Upper lobe of right lung (tissue), 1 donor: ENCODE measurements around the gene HOXC4. TPM values are rescaled to one million over a fixed set of nuclear protein-coding genes. Genes with fewer than 3 reads are reported as not detected.

Source experiments
- ATAC-seq: fragments of 200-7000 bp; cut with Tn5 transposase; one replicate; pipeline ENCODE4 v1.9.1; 2020; ENCODE audit warnings: mild to moderate bottlenecking, moderate library complexity
- DNase-seq: peaks from one replicate; pipeline ENCODE4 v3.0.0-alpha.2; 2020
- H3K27ac ChIP-seq: fragments of 200-600 bp; one replicate; pipeline ENCODE4 v1.8.0; 2022
- H3K27me3 ChIP-seq: fragments of 200-600 bp; one replicate; pipeline ENCODE4 v1.8.0; 2022; ENCODE audit warnings: mild to moderate bottlenecking
- H3K36me3 ChIP-seq: fragments of 200-600 bp; one replicate; pipeline ENCODE4 v1.8.0; 2022
- H3K4me1 ChIP-seq: fragments of 200-600 bp; one replicate; pipeline ENCODE4 v1.8.0; 2022
- H3K4me3 ChIP-seq: fragments of 200-600 bp; one replicate; pipeline ENCODE4 v1.8.0; 2022; ENCODE audit warnings: mild to moderate bottlenecking
- H3K9me3 ChIP-seq: fragments of 200-600 bp; one replicate; pipeline ENCODE4 v1.8.0; 2022
- intact Hi-C: fragments of 100-400 bp; cut with DNase I; formaldehyde crosslinking; loops from one replicate; pipeline ENCODE4 v1.11.0; 2022
- total RNA-seq: library from RNA; stranded (reverse); fragmentation: NEBNext Ultra II Directional; extraction: Animal tissue kit (Norgen Biotek cat#: 25700); gene quantifications from one replicate; pipeline ENCODE4 v1.2.1, GENCODE V29; 2021
- TF ChIP-seq, protein P1 (sequence below): fragments of 200-600 bp; IDR thresholded peaks from one replicate; pipeline ENCODE4 v1.8.0; 2022; ENCODE audit warnings: antibody characterized with exemption
- donor health status: DM: no; HTN: yes; CAD: no; lungs with severe emphysema.

HOXC4 gene
- total RNA-seq, 1 donor from 2014 or later = 0.61 TPM

DNA sequence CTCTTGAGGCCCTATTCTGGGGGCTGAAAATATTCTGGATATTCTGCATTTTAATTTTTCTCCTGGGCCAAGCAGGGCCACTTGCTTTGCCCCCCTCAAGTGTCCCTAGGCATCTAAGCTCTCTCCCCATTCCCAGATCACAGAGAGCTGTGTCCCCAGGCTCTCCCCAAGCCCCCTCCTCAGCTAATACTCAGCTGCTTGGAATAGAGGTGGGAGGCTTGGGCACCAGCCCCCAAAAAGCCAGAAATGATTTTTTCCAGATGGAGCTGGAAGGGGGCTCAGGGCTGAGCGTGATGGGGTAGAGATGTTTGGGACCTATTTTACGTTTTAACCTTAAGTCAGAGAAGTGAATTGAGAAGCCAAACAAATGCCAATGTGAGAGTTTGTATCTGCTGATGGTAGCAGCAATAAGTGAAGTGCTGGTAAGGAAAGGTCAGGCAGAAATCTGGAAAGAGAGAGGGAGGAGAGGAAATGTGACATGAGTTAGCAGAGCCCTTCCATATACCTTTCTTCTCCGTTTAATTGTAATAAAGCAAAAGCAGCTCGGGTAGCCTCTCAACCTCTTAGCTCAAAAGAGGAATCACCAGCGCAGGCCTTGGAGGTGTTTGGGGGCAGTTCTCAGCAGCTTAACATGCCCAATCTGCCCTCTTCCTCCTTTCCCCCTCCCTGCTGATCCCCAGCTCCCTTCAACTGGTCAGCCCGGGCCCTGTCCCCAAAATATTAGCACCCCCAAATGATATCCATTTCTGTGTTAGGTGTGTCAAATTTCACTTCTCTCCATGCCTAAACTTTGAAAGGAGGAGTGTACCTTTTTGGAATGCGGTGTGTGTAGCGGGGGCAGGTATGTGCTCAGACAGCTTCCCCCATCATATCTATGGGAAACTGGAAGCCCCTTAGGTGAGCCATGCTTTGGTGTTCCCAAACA is 30.4 kb upstream of the HOXC4 start:
- DNase-seq = no peak

GRCh38 chr12:54024127-54024526 is 29.5 kb upstream of the HOXC4 start:
- no peak for ATAC-seq

More for the DNA sequence above, 30.4 kb upstream of the HOXC4 start:
- intact Hi-C loops = no loop called here
- peaks cover 91% of the 10 kb centered on the region for H3K27me3 ChIP-seq
- TF ChIP-seq, protein P1, sequence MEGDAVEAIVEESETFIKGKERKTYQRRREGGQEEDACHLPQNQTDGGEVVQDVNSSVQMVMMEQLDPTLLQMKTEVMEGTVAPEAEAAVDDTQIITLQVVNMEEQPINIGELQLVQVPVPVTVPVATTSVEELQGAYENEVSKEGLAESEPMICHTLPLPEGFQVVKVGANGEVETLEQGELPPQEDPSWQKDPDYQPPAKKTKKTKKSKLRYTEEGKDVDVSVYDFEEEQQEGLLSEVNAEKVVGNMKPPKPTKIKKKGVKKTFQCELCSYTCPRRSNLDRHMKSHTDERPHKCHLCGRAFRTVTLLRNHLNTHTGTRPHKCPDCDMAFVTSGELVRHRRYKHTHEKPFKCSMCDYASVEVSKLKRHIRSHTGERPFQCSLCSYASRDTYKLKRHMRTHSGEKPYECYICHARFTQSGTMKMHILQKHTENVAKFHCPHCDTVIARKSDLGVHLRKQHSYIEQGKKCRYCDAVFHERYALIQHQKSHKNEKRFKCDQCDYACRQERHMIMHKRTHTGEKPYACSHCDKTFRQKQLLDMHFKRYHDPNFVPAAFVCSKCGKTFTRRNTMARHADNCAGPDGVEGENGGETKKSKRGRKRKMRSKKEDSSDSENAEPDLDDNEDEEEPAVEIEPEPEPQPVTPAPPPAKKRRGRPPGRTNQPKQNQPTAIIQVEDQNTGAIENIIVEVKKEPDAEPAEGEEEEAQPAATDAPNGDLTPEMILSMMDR = no peak
- no peak for ATAC-seq
- H3K4me3 ChIP-seq = no peak overlapping the region
- H3K36me3 ChIP-seq = no peaks in the 10 kb centered on the region
- H3K27ac ChIP-seq = no peak overlapping the region
- H3K4me1 ChIP-seq = peaks cover 5% of the 10 kb centered on the region
- H3K9me3 ChIP-seq = no peaks in the 10 kb centered on the region

DNA sequence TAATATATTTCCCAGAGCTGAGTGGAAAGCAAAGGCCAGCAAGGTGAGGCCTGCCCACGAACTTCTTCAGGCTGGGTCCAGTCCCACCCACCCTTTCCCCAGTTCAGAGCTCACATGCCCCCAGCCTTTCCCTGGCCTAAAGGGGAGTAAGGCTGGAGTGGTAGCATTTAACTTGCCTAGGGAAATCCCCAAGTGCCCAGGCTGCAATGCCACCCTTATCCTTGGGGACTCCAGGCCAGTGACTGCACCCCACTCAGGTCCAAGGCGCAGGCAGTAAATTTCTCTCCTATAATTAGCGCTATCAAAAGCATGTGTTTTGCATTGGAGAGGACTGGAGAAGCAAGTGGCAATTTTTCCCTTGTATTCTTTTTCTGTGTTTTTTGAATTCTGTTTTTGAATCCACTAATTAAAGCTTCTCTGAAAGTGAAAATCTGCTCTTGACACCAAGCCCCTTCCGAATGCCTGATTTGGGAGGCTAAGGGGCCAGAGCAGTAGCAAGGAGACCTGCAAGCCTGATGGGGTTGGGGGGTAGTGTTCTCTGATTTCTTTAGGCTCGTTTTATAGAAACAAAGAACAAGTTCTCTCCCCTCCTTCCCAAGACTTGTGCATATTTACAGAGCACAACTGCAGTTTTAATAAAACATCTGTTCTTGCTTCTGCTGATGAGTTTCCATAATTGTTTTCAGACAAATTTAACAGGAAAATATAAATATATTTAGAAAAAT is 28.9 kb upstream of the HOXC4 start:
- no peaks in the 10 kb centered on the region for H3K9me3 ChIP-seq
- ATAC-seq (no peak), DNase-seq (no peak)
- H3K36me3 ChIP-seq = no peaks in the 10 kb centered on the region
- no peak overlapping the region for H3K27ac ChIP-seq
- intact Hi-C loops = no loop called here
- TF ChIP-seq, protein P1 = no peak
- H3K4me1 ChIP-seq = no peaks in the 10 kb centered on the region
- no peak overlapping the region for H3K4me3 ChIP-seq
- H3K27me3 ChIP-seq = peaks cover 91% of the 10 kb centered on the region

More at GRCh38 chr12:54024127-54024526, 29.5 kb upstream of the HOXC4 start:
- Histone ChIP-seq H3K4me1 (no peaks in the 10 kb centered on the region), H3K36me3 (no peaks in the 10 kb centered on the region), H3K9me3 (no peaks in the 10 kb centered on the region), H3K4me3 (no peak overlapping the region), H3K27me3 (peaks cover 93% of the 10 kb centered on the region), H3K27ac (no peak overlapping the region)
- intact Hi-C loops = no loop called here
- TF ChIP-seq, protein P1 = no peak
- no peak for DNase-seq

DNA sequence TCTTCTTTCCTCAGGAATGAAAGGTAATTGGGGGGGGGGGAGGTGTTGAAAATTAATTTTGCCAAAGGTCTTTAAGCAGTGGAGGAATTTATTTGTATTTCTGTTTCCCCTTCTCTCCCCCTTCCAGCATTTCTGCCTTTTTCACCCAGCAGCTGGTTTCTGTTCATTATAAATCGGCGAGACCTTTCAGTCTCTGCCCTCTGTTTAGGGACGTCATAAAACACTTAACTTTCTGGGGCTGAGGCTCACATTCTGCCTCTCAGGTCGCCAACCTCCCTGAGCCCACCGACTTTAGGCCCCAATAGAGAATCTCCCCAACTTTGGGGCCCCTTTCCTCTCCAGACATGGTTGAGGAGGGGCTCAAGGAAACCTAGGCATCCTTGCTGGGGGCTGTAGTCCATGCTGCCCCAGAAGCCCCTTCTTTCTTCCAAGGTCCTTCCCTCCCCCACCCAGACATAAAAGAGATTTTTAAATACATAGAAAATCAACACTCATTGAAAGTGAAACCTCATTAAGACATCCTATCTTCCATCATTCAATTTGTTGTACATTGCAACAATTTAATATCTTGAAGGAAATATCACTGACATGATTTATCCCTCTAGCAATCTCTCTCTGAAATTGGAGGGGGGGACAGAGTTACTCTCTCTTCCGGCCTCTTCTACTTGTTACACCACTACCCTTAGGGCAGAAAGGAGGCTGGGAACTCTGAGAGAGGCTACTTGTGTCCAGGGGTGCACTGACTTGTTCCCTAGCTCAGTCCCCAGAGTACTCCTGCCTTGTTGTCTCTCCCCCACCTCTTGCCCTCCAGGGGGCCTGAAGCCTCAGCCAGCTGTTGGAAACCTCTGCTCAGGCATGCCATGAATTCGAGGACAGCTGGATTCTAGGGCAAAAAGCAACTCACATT is 27.9 kb upstream of the HOXC4 start:
- TF ChIP-seq, protein P1 = no peak
- H3K4me1 ChIP-seq = no peaks in the 10 kb centered on the region
- intact Hi-C loops = no loop called here
- ATAC-seq = no peak
- no peaks in the 10 kb centered on the region for H3K9me3 ChIP-seq
- peaks cover 90% of the 10 kb centered on the region for H3K27me3 ChIP-seq
- no peak overlapping the region for H3K4me3 ChIP-seq
- no peak overlapping the region for H3K27ac ChIP-seq
- no peak for DNase-seq
- H3K36me3 ChIP-seq = no peaks in the 10 kb centered on the region

DNA sequence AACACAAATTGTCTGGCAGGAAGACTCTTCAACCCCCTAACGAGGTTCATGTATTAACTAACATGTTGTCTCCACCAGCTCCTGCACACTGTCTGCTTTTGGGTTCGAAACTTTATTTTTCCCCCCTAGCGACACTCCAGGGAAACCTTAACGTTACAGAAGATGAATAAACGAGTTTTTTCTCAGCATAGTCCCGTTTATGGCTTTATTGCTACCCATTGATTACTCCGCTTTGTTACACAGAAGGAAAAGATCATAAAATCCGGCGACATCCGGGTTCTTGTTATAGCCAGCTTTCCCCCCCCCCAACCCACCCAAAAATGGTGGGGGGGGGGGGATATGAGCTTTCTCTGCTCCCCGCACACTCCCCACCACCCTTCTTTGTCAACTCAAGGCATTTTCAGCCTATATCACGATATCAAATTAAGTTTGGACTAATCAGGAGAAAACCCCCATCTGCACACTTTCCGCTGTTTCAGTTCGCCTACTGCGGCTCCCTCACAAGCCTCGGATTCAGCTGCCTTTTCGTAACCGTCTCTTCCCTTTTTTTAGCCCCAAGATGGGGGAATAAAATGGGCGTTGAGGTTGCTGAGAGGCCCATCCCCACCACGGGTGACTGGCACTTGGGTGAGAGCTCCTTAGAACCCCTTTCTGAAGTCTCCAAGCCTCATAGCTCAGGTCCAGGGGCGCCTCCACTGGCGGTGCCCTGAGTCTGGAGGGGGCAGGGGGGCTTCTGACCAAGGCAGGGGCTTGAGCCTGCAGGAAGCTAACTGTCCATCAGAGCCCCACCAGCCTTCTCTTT is 26.8 kb upstream of the HOXC4 start:
- DNase-seq = no peak
- intact Hi-C loops = no loop called here
- Histone ChIP-seq H3K27me3 (peaks cover 91% of the 10 kb centered on the region), H3K27ac (no peak overlapping the region), H3K36me3 (no peaks in the 10 kb centered on the region), H3K9me3 (no peaks in the 10 kb centered on the region), H3K4me3 (no peak overlapping the region), H3K4me1 (no peaks in the 10 kb centered on the region)
- TF ChIP-seq, protein P1 = no peak
- no peak for ATAC-seq
